HepG2 (cell line): Measurements from ENCODE around the gene HPRT1. TPM values are rescaled to one million over a fixed set of nuclear protein-coding genes. Genes with fewer than 3 reads are reported as not detected.

ENCODE experiments used
- ATAC-seq: fragments of 200-7000 bp; cut with Tn5 transposase; 3 replicates; pipeline ENCODE4 v1.9.1; 2020; ENCODE audit warnings: mild to moderate bottlenecking, moderate library complexity
- BruUV-seq: library from RNA; stranded (reverse); fragments of 400-500 nt; replicated peaks from 2 replicates; lab custom pipeline; 2021; lab: Mats Ljungman, UMichigan
- CTCF ChIA-PET: fragments of 300-600 bp; formaldehyde crosslinking; extraction: SDS; loops from one replicate; lab custom pipeline; 2021; ENCODE audit warnings: low total read pairs, inconsistent platforms, low intra/inter-chr PET ratio; lab: Yijun Ruan, JAX
- POLR2A ChIA-PET: fragments of 350-600 bp; sonication (Branson Sonifier 250); formaldehyde crosslinking; loops from one replicate; lab custom pipeline; 2020; ENCODE audit warnings: antibody characterized with exemption, inconsistent platforms; lab: Yijun Ruan, JAX
- DNase-seq: peaks from one replicate; pipeline ENCODE4 v3.0.0-alpha.2; 2015; ENCODE audit warnings: low spot score
- FAIRE-seq: peaks from 3 replicates; lab custom pipeline; 2011; peaks lifted over from hg19 to GRCh38; lab: Jason Lieb, UNC
- H2AFZ ChIP-seq: one replicate; pipeline ENCODE4 v1.6.1; 2011; ENCODE audit warnings: low read length, inconsistent platforms
- H3K27ac ChIP-seq: fragments of 300-600 bp; 3 replicates; pipeline ENCODE4 v1.8.0; 2011; ENCODE audit warnings: mixed run types, mild to moderate bottlenecking, mixed read lengths, low read length, inconsistent platforms; ENCODE audit not compliant: insufficient read depth; ENCODE audit errors: extremely low read length
- H3K27me3 ChIP-seq, 2 experiments: fragments of 200-600 bp in 1 of 2; 2 replicates in 1 of 2; 3 replicates in 1 of 2; pipeline versions ENCODE4 v1.6.0 to v1.8.0; 2011; ENCODE audit warnings: low read length in 2 of 2, mild to moderate bottlenecking in 2 of 2, moderate library complexity in 2 of 2, inconsistent platforms in 1 of 2; ENCODE audit not compliant: insufficient read depth in 2 of 2, control insufficient read depth in 1 of 2
- H3K36me3 ChIP-seq, 2 experiments: fragments of 200-600 bp in 1 of 2; replicated peaks in 1 of 2; 2 replicates in 1 of 2; 3 replicates in 1 of 2; pipeline versions ENCODE4 v1.5.1 to v1.8.0; 2011; ENCODE audit warnings: low read length in 2 of 2, inconsistent platforms in 1 of 2; ENCODE audit not compliant: insufficient read depth in 2 of 2, control insufficient read depth in 1 of 2
- H3K4me1 ChIP-seq: 2 replicates; pipeline ENCODE4 v1.5.1; 2012; ENCODE audit warnings: low read length, inconsistent platforms; ENCODE audit not compliant: insufficient read depth
- H3K4me2 ChIP-seq: 2 replicates; pipeline ENCODE4 v1.6.0; 2011; ENCODE audit warnings: low read depth, low read length, inconsistent platforms
- H3K4me3 ChIP-seq, 3 experiments: fragments of 200-600 bp in 1 of 3; sonication (generic), shearing (Covaris generic) in 1 of 3; replicated peaks in 1 of 3; 2 replicates each; pipeline ENCODE4 v1.5.1; 2011 to 2016; ENCODE audit warnings: low read length in 3 of 3, inconsistent platforms in 2 of 3, low read depth in 2 of 3, mild to moderate bottlenecking in 2 of 3, control low read depth in 1 of 3, mixed read lengths in 1 of 3; ENCODE audit not compliant: insufficient read depth in 1 of 3
- H3K79me2 ChIP-seq: one replicate; pipeline ENCODE4 v1.6.1; 2011; ENCODE audit warnings: low read length, inconsistent platforms; ENCODE audit not compliant: insufficient read depth
- H3K9ac ChIP-seq: 2 replicates; pipeline ENCODE4 v1.6.0; 2011; ENCODE audit warnings: mild to moderate bottlenecking, low read depth, low read length, inconsistent platforms; ENCODE audit not compliant: insufficient read depth
- H3K9me3 ChIP-seq: 2 replicates; pipeline ENCODE4 v1.5.1; 2012; ENCODE audit warnings: mild to moderate bottlenecking, low read length
- H4K20me1 ChIP-seq: 2 replicates; pipeline ENCODE4 v1.6.0; 2011; ENCODE audit warnings: inconsistent platforms, mild to moderate bottlenecking, low read length, moderate library complexity; ENCODE audit not compliant: insufficient read depth
- AKAP8 ChIP-seq: sonication (generic); formaldehyde crosslinking; IDR thresholded peaks from 2 replicates; pipeline ENCODE4 v1.5.1; 2020; ENCODE audit warnings: mild to moderate bottlenecking, missing genetic modification reagents
- MAX ChIP-seq: IDR thresholded peaks from 2 replicates; pipeline ENCODE4 v1.6.1; 2012; ENCODE audit warnings: inconsistent platforms
- UBTF ChIP-seq: sonication (generic); formaldehyde crosslinking; IDR thresholded peaks from 2 replicates; pipeline ENCODE4 v1.4.0; 2020; ENCODE audit warnings: mild to moderate bottlenecking, missing genetic modification reagents
- ZNF121 ChIP-seq: sonication (generic); formaldehyde crosslinking; IDR thresholded peaks from 2 replicates; pipeline ENCODE4 v1.5.0; 2020; ENCODE audit warnings: mild to moderate bottlenecking, missing genetic modification reagents
- WGBS: methylation state at CpG from one replicate; pipeline ENCODE4 v1.1.6; 2017; ENCODE audit warnings: low lambda C conversion rate; 5-methylcytosine and 5-hydroxymethylcytosine counted together
- in situ Hi-C: cut with HindIII; loops from 2 replicates; pipeline ENCODE4 v1.10.0; 2017; ENCODE audit warnings: low pct_unique_long_range_greater_than_20kb; ENCODE audit not compliant: extremely low pct_ligation_motif_present
- intact Hi-C: fragments of 100-400 bp; cut with micrococcal nuclease; formaldehyde crosslinking; loops from one replicate; pipeline ENCODE4 v1.10.0; 2022; ENCODE audit not compliant: unreplicated experiment
- polyA plus RNA-seq, 8 experiments: library from polyadenylated mRNA; depleted of rRNA in 3 of 8; stranded (reverse) in 7 of 8; unstranded in 1 of 8; fragments of >200 nt; fragmentation: Illumina TruSeq in 4 of 8; extraction: Trizol in 4 of 8; gene quantifications; 2 replicates each; pipeline versions ENCODE4 v1.2.1 to v1.2.3, GENCODE V29; 2011 to 2016; ENCODE audit warnings: low read depth in 4 of 8, missing spikeins in 1 of 8, mixed read lengths in 1 of 8; ENCODE audit not compliant: insufficient read depth in 1 of 8
- total RNA-seq, 5 experiments: library from RNA; depleted of rRNA; stranded (reverse); fragments of >200 nt; fragmentation: Illumina TruSeq; extraction: Trizol; gene quantifications; 2 replicates each; pipeline ENCODE4 v1.2.3, GENCODE V29; 2016; ENCODE audit warnings: low read depth in 1 of 5
- TF ChIP-seq, protein P1 (sequence below): fragments of 450-650 bp; IDR thresholded peaks from 2 replicates; pipeline ENCODE4 v1.6.1; 2016

HPRT1 gene
- total and polyA plus RNA-seq, 2 of the 13 experiments (the other 11 are each of a cell fraction or from before 2014, with no cell fraction given): 4.6 to 25.2 TPM

DNA sequence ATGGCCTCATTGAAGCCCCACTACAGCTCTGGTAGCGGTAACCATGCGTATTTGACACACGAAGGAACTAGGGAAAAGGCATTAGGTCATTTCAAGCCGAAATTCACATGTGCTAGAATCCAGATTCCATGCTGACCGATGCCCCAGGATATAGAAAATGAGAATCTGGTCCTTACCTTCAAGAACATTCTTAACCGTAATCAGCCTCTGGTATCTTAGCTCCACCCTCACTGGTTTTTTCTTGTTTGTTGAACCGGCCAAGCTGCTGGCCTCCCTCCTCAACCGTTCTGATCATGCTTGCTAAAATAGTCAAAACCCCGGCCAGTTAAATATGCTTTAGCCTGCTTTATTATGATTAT is 876 bp downstream of the HPRT1 start:
- intact Hi-C loops (no loop called here), in situ Hi-C loops (no loop called here)
- peak overlapping the region; percentile 63 for H3K9ac ChIP-seq
- FAIRE-seq (no peak), DNase-seq (no peak), ATAC-seq (no peak)
- H3K4me2 ChIP-seq: peak overlapping the region; percentile 72
- peaks cover 25% of the 10 kb centered on the region for H3K4me1 ChIP-seq
- peak overlapping the region; percentile 50 for H3K27ac ChIP-seq
- POLR2A ChIA-PET: no interaction called here
- no peaks in the 10 kb centered on the region for H3K36me3 ChIP-seq
- CTCF ChIA-PET: no interaction called here
- peak overlapping the region; percentile 55 to 72 (median 71); a peak in 5 of 6 replicates for H3K4me3 ChIP-seq
- no peak overlapping the region for H2AFZ ChIP-seq
- no peaks in the 10 kb centered on the region for H3K9me3 ChIP-seq
- TSS peak; percentile 65 for BruUV-seq
- 3% methylated on average over 3 of the region's 9 CpGs for WGBS
- peaks cover 32% of the 10 kb centered on the region for H3K79me2 ChIP-seq
- peaks cover 2% of the 10 kb centered on the region; the same call in 1 of the 2 replicates for H4K20me1 ChIP-seq
- TF ChIP-seq MAX: 0 out of 2 replicates have a peak, but pooled peaks have one; percentile 10
- no peak for TF ChIP-seq AKAP8 (CRISPR knock-in tag)
- no peak for TF ChIP-seq ZNF121 (CRISPR knock-in tag)
- 0 out of 2 replicates have a peak, but pooled peaks have one; percentile 3 for TF ChIP-seq UBTF
- TF ChIP-seq, protein P1, sequence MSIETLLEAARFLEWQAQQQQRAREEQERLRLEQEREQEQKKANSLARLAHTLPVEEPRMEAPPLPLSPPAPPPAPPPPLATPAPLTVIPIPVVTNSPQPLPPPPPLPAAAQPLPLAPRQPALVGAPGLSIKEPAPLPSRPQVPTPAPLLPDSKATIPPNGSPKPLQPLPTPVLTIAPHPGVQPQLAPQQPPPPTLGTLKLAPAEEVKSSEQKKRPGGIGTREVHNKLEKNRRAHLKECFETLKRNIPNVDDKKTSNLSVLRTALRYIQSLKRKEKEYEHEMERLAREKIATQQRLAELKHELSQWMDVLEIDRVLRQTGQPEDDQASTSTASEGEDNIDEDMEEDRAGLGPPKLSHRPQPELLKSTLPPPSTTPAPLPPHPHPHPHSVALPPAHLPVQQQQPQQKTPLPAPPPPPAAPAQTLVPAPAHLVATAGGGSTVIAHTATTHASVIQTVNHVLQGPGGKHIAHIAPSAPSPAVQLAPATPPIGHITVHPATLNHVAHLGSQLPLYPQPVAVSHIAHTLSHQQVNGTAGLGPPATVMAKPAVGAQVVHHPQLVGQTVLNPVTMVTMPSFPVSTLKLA: peak; percentile 19; the same call in 1 of the 2 replicates
- TF ChIP-seq, all 625 proteins: peak for 3
- no peaks in the 10 kb centered on the region for H3K27me3 ChIP-seq
